Measurements from ENCODE around the gene ARID3A. TPM values are rescaled to one million over a fixed set of nuclear protein-coding genes. Genes with fewer than 3 reads are reported as not detected.
"Not testable (repeated sequence)": the region's sequence is repeated elsewhere in the genome, so short reads cannot be mapped to it uniquely, and the experiment has no call there.

Gene ARID3A
- total RNA-seq, 1 experiment from 2014 or later: 3.7 TPM

DNA sequence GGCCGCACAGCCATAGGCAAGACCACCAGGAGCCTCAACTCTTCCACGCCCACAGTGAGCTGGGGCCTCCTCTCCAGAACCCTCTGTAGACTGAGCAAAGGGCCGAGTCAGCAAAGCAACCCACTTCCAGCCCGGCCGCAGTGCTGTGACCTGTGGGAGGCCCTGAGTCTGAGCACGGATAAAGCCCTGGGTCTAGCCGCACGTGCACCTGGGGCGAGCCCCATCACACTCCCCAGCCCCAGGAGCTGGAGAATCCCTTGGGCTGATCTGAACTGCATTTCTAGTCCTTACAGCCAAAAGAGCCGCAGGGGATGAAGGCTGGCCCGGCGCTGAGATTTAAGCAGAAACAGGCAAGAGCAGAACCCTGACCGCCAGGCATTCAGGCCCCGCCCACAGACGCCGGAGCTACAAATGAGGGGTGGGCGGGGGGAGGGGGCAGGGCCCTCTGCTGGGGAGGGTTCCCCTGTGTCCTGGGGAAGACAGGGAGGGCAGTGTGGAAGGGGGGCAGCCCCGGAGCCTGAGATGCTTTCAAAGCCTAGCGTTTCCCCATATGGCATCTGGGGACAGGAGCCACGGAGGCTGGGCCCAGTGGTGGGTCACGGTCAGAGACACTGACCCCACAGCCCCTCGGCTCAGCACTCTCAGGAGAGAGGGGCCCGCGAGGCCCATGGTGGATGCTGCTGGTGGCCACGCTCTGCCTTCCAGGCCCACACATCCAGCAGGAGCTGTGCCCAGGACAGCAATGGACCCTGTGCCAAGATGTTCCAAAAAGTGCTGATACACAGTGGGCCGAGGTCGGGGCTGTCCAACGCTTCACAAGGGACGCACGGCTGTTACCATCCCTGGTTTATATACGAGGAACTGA is 90.2 kb downstream of the ARID3A start:
- DNase-seq (ENCODE audit: low read depth): no peak

DNA sequence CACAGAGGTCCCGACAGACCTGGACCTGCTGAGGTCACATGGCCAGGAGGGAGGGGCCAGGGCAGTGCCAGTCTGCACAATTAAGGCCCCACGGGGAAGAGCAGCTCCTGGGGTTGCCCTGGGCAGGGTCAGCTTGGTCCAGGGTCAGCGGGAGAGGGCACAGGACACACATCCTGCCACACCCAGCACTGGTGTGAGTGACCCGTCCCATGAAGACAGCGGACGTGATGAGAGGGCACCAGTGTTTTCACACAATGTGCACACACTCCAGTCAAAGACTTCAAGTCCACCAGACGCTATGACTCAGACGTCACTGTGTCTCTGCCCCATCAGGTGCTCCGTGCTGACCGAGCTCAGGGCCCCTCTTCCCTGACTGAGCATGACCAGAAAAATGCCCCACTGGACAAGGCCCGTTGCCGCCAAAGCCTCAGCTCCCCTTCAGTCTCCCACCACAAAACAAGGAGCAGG is 90.8 kb downstream of the ARID3A start:
- DNase-seq (ENCODE audit: low read depth): no peak

GRCh38 chr19:1017115-1017905 is 91.5 kb downstream of the ARID3A start:
- DNase-seq (ENCODE audit: low read depth): no peak

DNA sequence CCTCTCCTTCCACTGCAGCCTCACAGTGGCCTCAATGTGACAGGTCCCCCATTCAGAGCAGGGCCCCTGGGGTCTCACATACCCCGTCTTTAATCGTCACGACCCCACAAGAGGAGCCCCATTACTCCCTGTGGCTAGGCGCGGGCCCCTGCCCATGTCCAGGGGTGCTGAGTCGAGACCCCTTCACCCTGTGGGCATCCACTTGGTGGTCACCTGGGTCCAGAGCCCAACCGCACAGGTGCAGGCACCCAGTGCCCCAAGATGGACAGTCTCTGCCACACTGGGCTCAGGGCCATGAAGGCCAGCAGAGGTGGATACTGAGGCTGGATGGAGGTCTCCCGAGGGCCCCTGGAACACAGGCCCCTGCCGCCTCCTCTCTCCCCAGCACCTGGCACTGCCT is 92.1 kb downstream of the ARID3A start:
- DNase-seq (ENCODE audit: low read depth): no peak

DNA sequence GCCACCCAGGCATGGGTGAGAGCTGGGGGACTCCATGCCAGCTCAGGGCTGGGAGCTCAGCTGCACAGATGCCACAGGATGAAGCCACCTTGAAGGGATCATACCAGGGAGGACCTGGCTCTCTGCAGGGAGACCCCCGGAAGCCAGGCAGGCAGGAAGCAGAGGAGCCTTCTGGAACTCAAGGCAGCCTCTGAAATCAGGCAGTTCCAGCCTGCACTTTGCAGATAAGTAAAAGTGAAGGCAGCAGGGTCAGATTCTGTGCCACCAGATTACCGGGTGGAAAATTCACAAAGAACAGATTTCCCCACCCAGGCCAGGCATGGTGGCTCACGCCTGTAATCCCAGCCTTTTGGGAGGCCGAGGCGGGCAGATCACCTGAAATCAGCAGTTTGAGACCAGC is 92.6 kb downstream of the ARID3A start:
- no peak for DNase-seq (ENCODE audit: low read depth)

- DNase-seq (ENCODE audit: low read depth): no peak
Observed at GRCh38 chr19:1018932-1019615, 93.2 kb downstream of the ARID3A start.

GRCh38 chr19:1019616-1019961 is 93.8 kb downstream of the ARID3A start:
- DNase-seq (ENCODE audit: low read depth): no peak

GRCh38 chr19:1019980-1020867 is 94.4 kb downstream of the ARID3A start:
- DNase-seq (ENCODE audit: low read depth): no peak

GRCh38 chr19:1020868-1021425 is 95.1 kb downstream of the ARID3A start, which contains the start of gene TMEM259:
Gene TMEM259 (minus strand): TSS chr19:1021123. CDS start chr19:1020996, 127 bp downstream.
- peak; percentile 97 for DNase-seq (ENCODE audit: low read depth)

DNA sequence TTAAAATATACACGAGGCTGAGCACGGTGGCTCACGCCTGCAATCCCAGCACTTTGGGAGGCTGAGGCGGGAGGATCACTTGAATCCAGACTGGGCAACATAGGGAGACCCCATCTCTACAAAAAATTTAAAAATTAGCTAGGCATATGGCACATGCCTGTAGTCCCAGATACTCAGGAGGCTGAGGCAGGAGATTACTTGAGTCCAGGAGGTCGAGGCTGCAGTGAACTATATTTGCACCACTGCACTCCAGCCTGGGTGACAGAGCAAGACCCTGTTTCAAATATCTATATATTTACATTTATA is 98.0 kb downstream of the ARID3A start:
- not testable (repeated sequence) for DNase-seq (ENCODE audit: low read depth)

GRCh38 chr19:1025080-1025479 is 99.2 kb downstream of the ARID3A start:
- not testable (repeated sequence) for DNase-seq (ENCODE audit: low read depth)

Other genes with a start within 250 kb of the ARID3A start
- gene FSTL3, start 249.6 kb upstream of the ARID3A start, total RNA-seq (2014; rRNA removed; shearing (Covaris generic)): 29.7 and 59.0 TPM in 2 replicates
- gene PRSS57, start 230.6 kb upstream of the ARID3A start, total RNA-seq (2014; rRNA removed; shearing (Covaris generic)): not detected in 2 replicates
- 0.07 and 1.4 TPM in 2 replicates for gene PALM, start 217.1 kb upstream of the ARID3A start, total RNA-seq (2014; rRNA removed; shearing (Covaris generic))
- 0.37 and 0.79 TPM in 2 replicates for gene MISP, start 174.9 kb upstream of the ARID3A start, total RNA-seq (2014; rRNA removed; shearing (Covaris generic))
- gene PTBP1, start 128.6 kb upstream of the ARID3A start, total RNA-seq (2014; rRNA removed; shearing (Covaris generic)): 184 and 196 TPM in 2 replicates
- 2.3 and 3.8 TPM in 2 replicates for gene PLPPR3, start 104.1 kb upstream of the ARID3A start, total RNA-seq (2014; rRNA removed; shearing (Covaris generic))
- gene AZU1, start 98.2 kb upstream of the ARID3A start, total RNA-seq (2014; rRNA removed; shearing (Covaris generic)): not detected in 2 replicates
- not detected in 2 replicates for gene PRTN3, start 85.0 kb upstream of the ARID3A start, total RNA-seq (2014; rRNA removed; shearing (Covaris generic))
- not detected in 2 replicates for gene ELANE, start 73.7 kb upstream of the ARID3A start, total RNA-seq (2014; rRNA removed; shearing (Covaris generic))
- gene CFD, start 66.4 kb upstream of the ARID3A start, total RNA-seq (2014; rRNA removed; shearing (Covaris generic)): 0.52 and 0.89 TPM in 2 replicates
- gene MED16, start 32.8 kb upstream of the ARID3A start, total RNA-seq (2014; rRNA removed; shearing (Covaris generic)): 22.7 and 32.8 TPM in 2 replicates
- not detected in 2 replicates for gene RNU6-9, start 32.6 kb upstream of the ARID3A start, total RNA-seq (2014; rRNA removed; shearing (Covaris generic))
- gene R3HDM4, start 12.8 kb upstream of the ARID3A start, total RNA-seq (2014; rRNA removed; shearing (Covaris generic)): 30.4 and 37.0 TPM in 2 replicates
- not detected in 2 replicates for gene KISS1R, start 8.7 kb upstream of the ARID3A start, total RNA-seq (2014; rRNA removed; shearing (Covaris generic))
- 48.9 and 70.4 TPM in 2 replicates for gene WDR18, start 58.3 kb downstream of the ARID3A start, total RNA-seq (2014; rRNA removed; shearing (Covaris generic))
- gene GRIN3B, start 74.4 kb downstream of the ARID3A start, total RNA-seq (2014; rRNA removed; shearing (Covaris generic)): not detected in 2 replicates
- gene TMEM259, start 95.1 kb downstream of the ARID3A start, total RNA-seq (2014; rRNA removed; shearing (Covaris generic)): 99.9 and 126 TPM in 2 replicates
- gene RNU6-2, start 95.5 kb downstream of the ARID3A start, total RNA-seq (2014; rRNA removed; shearing (Covaris generic)): not detected in 2 replicates
- gene CNN2, start 100.6 kb downstream of the ARID3A start, total RNA-seq (2014; rRNA removed; shearing (Covaris generic)): 259 and 333 TPM in 2 replicates
- gene ABCA7, start 114.1 kb downstream of the ARID3A start, total RNA-seq (2014; rRNA removed; shearing (Covaris generic)): 9.3 and 13.5 TPM in 2 replicates
- gene ARHGAP45, start 141.1 kb downstream of the ARID3A start, total RNA-seq (2014; rRNA removed; shearing (Covaris generic)): 12.7 and 40.8 TPM in 2 replicates
- 145 and 164 TPM in 2 replicates for gene POLR2E, start 169.3 kb downstream of the ARID3A start, total RNA-seq (2014; rRNA removed; shearing (Covaris generic))
- 684 and 697 TPM in 2 replicates for gene GPX4, start 178.0 kb downstream of the ARID3A start, total RNA-seq (2014; rRNA removed; shearing (Covaris generic))
- gene SBNO2, start 248.2 kb downstream of the ARID3A start, total RNA-seq (2014; rRNA removed; shearing (Covaris generic)): 9.3 and 17.4 TPM in 2 replicates

All from M059J (cell line).